Measurements from ENCODE around the gene XXYLT1. TPM values are rescaled to one million over a fixed set of nuclear protein-coding genes. Genes with fewer than 3 reads are reported as not detected.

The XXYLT1 gene
- total and polyA plus RNA-seq, 12 donors: 2.2 to 7.2 (median 3.6) TPM

- Histone ChIP-seq H3K27me3 (no peaks in the 10 kb centered on the region), H3K4me3 (peak overlapping the region in 3 of 10 donors; percentile 72 to 84 (median 77)), H3K9me3 (no peaks in the 10 kb centered on the region), H3K27ac (peak overlapping the region; percentile 74 to 98 (median 92)), H3K36me3 (no peaks in the 10 kb centered on the region), H3K4me1 (peaks cover 15 to 36% (median 30%) of the 10 kb centered on the region in 9 donors)
- intact Hi-C loops (cut with DNase I): loop anchor here in 9 of 10 donors (2.0 to 10.0 kb wide), 14 partner anchors 104 to 576 kb away; partner anchors contain the start of gene FAM43A (in 1 of the 9)
- peak in 5 of 8 donors; percentile 0 to 9 (median 3) for ATAC-seq
- DNase-seq: no peak
- no peak for TF ChIP-seq CTCF (IDR thresholded peaks at IDR 0.05)
- WGBS, 2 donors: 72 to 75% methylated on average over 14 of the region's 14 CpGs
Observed at GRCh38 chr3:195258449-195259153, 12.4 kb downstream of the XXYLT1 start.

DNA sequence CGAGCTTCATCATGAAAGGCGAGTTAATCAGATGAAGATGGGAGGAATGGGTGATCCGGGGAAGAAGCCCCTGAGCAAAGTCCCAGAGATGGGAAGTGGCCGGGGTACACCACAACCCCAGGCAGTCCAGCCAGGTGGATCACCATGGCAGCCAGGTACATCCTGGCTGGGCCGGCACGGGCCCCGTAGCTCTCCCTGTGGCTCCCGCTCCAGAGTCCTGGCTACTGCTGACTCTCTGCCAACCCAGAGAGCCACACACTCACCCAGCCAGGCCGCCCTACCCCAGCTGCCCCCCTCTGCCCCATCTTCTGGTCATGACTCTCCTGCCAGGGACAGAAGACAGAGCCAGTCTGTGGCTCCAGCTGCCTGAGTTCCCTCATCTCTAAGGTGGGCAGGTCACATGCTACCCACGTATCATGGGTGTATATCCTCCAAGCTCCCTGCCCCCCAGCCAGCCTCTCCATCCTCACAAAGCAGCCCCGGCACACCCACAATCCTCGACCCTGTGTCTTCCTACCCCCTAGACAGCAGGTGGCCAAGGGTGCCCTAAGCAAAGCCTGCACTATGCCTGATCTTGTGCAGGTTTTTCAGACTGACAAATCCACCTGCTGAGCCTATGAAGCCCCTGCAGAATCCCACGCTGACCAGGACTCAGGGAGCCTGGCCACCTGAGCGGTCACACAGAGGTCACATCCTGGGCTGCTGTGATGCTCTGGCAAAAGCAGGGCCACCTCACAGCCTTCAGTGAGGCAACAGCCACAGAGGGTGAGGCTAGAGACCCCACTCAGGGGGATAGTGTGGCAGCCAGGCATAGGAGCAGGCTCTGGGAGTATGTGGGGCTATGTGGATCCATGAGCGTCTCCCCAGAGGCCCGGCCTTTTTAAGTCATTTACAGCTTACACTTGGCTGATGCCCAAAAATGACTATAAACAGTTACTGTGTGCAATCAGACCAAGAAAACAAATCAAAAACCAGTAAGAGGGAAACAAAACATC, 13.2 kb downstream of the XXYLT1 start:
- WGBS, 2 donors: 87 to 94% methylated on average over 16 of the region's 16 CpGs
- no peak overlapping the region for H3K4me3 ChIP-seq
- no peaks in the 10 kb centered on the region for H3K9me3 ChIP-seq
- TF ChIP-seq CTCF (IDR thresholded peaks at IDR 0.05): no peak
- H3K4me1 ChIP-seq: peaks cover 15 to 37% (median 29%) of the 10 kb centered on the region in 9 donors
- no peak for DNase-seq
- no peak for ATAC-seq
- intact Hi-C loops (cut with DNase I): loop anchor here in 9 of 10 donors (2.0 to 10.0 kb wide), 14 partner anchors 103 to 575 kb away; partner anchors contain the start of gene FAM43A (in 1 of the 9)
- H3K27me3 ChIP-seq: no peaks in the 10 kb centered on the region
- H3K27ac ChIP-seq: peak overlapping the region in 5 of 10 donors; percentile 81 to 98 (median 93)
- no peaks in the 10 kb centered on the region for H3K36me3 ChIP-seq

- no peak for ATAC-seq
- H3K4me1 ChIP-seq: peaks cover 15 to 37% (median 29%) of the 10 kb centered on the region in 9 donors
Observed at GRCh38 chr3:195256639-195257453, 14.1 kb downstream of the XXYLT1 start.

More at GRCh38 chr3:195256639-195257453, 14.1 kb downstream of the XXYLT1 start:
- no peaks in the 10 kb centered on the region for H3K9me3 ChIP-seq
- DNase-seq: no peak
- 98 to 99% methylated on average over 19 of the region's 19 CpGs for WGBS, 2 donors
- no peak overlapping the region for H3K4me3 ChIP-seq
- no peak overlapping the region for H3K27ac ChIP-seq
- H3K27me3 ChIP-seq: no peaks in the 10 kb centered on the region
- intact Hi-C loops (cut with DNase I): loop anchor here in 9 of 10 donors (5.0 to 10.0 kb wide), 11 partner anchors 102 to 575 kb away; no protein-coding TSS in a partner anchor
- H3K36me3 ChIP-seq: no peaks in the 10 kb centered on the region
- no peak for TF ChIP-seq CTCF (IDR thresholded peaks at IDR 0.05)
